Caco-2 (cell line): Measurements from ENCODE around the gene DMRTC2. TPM values are rescaled to one million over a fixed set of nuclear protein-coding genes. Genes with fewer than 3 reads are reported as not detected.
A peak's percentile ranks its signal among the peaks of the same experiment; 100 is the strongest.

ENCODE experiments used
- BruUV-seq: library from RNA; stranded (reverse); fragments of 400-500 nt; replicated peaks from 2 replicates; lab custom pipeline; 2021; lab: Mats Ljungman, UMichigan
- CTCF ChIA-PET: fragments of 300-600 bp; sonication (Branson Sonifier 250); formaldehyde crosslinking; loops from one replicate; lab custom pipeline; 2022; ENCODE audit warnings: antibody characterized with exemption; lab: Charles Lee
- POLR2A ChIA-PET: fragments of 300-600 bp; sonication (Branson Sonifier 250); formaldehyde crosslinking; loops from one replicate; lab custom pipeline; 2022; ENCODE audit warnings: antibody characterized with exemption; lab: Charles Lee
- DNase-seq, 2 experiments: peaks; one replicate each; pipeline versions ENCODE4 v3.0.0 to v3.0.0-alpha.2; 2020 to 2022
- H3K27me3 ChIP-seq: replicated peaks from 2 replicates; pipeline ENCODE4 v1.6.0; 2011; ENCODE audit warnings: low read length; ENCODE audit not compliant: control insufficient read depth, insufficient read depth
- H3K36me3 ChIP-seq: 2 replicates; pipeline ENCODE4 v1.5.1; 2011; ENCODE audit warnings: low read length; ENCODE audit not compliant: control insufficient read depth, insufficient read depth
- H3K4me1 ChIP-seq: fragments of 250-450 bp; sonication (Bioruptor Pico); 2 replicates; pipeline ENCODE4 v1.5.1; 2020; ENCODE audit warnings: mild to moderate bottlenecking
- H3K4me3 ChIP-seq: 2 replicates; pipeline ENCODE4 v1.5.1; 2011; ENCODE audit warnings: low read depth, mild to moderate bottlenecking, control low read depth, low read length
- H3K9me3 ChIP-seq: fragments of 250-450 bp; sonication (Bioruptor Pico); 2 replicates; pipeline ENCODE4 v1.5.1; 2020; ENCODE audit warnings: mild to moderate bottlenecking, moderate library complexity
- H3K27ac Mint-ChIP-seq: one replicate; pipeline ENCODE4 v1.8.0; 2022; ENCODE audit warnings: mixed read lengths; ENCODE audit not compliant: unreplicated experiment
- H3K27me3 Mint-ChIP-seq: one replicate; pipeline ENCODE4 v1.8.0; 2022; ENCODE audit warnings: mixed read lengths; ENCODE audit not compliant: insufficient read depth, unreplicated experiment
- H3K36me3 Mint-ChIP-seq: one replicate; pipeline ENCODE4 v1.8.0; 2022; ENCODE audit warnings: mild to moderate bottlenecking, mixed read lengths; ENCODE audit not compliant: insufficient read depth, unreplicated experiment
- H3K4me1 Mint-ChIP-seq: one replicate; pipeline ENCODE4 v1.8.0; 2022; ENCODE audit warnings: low read depth, mixed read lengths; ENCODE audit not compliant: unreplicated experiment
- H3K4me3 Mint-ChIP-seq: one replicate; pipeline ENCODE4 v1.8.0; 2022; ENCODE audit warnings: mild to moderate bottlenecking, moderate library complexity, mixed read lengths; ENCODE audit not compliant: unreplicated experiment
- H3K9me3 Mint-ChIP-seq: one replicate; pipeline ENCODE4 v1.8.0; 2022; ENCODE audit warnings: mixed read lengths; ENCODE audit not compliant: unreplicated experiment
- intact Hi-C: fragments of 100-400 bp; cut with micrococcal nuclease; formaldehyde crosslinking; loops from one replicate; pipeline ENCODE4 v1.10.0; 2022; ENCODE audit not compliant: unreplicated experiment
- total RNA-seq: library from RNA; stranded (reverse); gene quantifications from 2 replicates; pipeline ENCODE4 v1.2.3, GENCODE V29; 2022
- TF ChIP-seq, protein P1 (sequence below), 2 experiments: fragments of 200-600 bp in 1 of 2; IDR thresholded peaks; 1 replicate in 1 of 2; 2 replicates in 1 of 2; pipeline versions ENCODE4 v1.5.1 to v1.8.0; 2011 to 2022; ENCODE audit warnings: antibody characterized with exemption in 1 of 2, control low read depth in 1 of 2, inconsistent platforms in 1 of 2, low read depth in 1 of 2, low read length in 1 of 2, mild to moderate bottlenecking in 1 of 2, moderate library complexity in 1 of 2; ENCODE audit not compliant: insufficient read depth in 1 of 2, severe bottlenecking in 1 of 2, unreplicated experiment in 1 of 2

Gene DMRTC2
- total RNA-seq, 1 experiment from 2014 or later, result not detected

DNA sequence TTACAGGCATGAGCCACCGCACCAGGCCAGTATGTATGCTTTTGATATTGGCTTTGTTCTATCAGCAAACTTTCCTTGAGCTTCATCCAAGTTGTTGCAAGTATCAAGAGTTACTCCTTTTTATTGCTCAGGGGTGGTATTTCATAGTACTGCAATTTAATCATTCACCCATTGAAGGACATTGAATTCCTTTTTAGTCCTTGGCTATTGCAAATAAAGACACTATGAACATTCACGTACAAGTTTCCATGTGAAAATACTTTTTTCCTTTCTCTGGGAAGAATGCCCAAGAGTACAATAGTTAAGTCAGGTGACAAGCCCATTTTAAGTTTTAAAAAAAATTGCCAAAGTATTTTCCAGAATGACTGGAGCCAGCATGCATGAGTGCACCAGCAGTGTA, 28.1 kb upstream of the DMRTC2 start:
- DNase-seq, result no peak
- H3K27me3 Mint-ChIP-seq, result peaks cover 17% of the 10 kb centered on the region

DNA sequence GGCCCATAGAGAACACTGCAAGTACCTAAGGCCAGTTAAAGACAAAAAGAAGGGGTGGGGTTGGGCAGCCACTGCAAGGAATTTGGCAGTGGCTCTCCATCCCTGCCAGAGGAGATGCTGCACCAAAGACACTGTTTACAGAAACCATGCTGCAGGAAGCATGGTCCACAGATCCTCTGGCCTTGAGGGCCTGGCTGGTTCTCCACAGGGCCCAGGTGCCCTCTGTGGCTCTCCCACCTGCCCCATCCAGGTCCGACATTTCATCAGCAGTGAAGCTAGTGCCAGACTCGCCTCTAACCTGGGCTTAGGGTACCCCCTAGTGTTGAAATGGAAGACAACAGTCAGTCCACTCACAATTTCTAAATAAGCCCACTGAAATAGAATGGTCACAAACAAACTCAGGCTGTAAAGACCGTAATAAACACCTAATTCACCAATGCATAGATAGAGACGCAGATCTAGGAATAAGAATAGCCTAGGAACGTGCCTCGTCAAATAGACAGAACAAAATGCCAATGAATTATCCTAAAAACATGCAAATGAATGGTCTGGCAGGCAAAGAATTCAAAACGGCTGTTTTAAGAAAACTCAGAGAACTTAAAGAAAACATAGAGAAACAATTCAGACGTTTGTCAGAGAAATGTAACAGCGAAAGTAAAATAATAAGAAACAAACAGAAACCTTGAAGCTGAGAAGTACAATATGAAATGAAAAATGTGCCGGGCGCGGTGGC, 23.7 kb upstream of the DMRTC2 start:
- Histone ChIP-seq H3K4me1 (no peaks in the 10 kb centered on the region), H3K36me3 (no peaks in the 10 kb centered on the region), H3K9me3 (no peaks in the 10 kb centered on the region), H3K27me3 (no peaks in the 10 kb centered on the region), H3K4me3 (no peak overlapping the region)
- no peaks in the 10 kb centered on the region for H3K36me3 Mint-ChIP-seq
- TF ChIP-seq, protein P1, sequence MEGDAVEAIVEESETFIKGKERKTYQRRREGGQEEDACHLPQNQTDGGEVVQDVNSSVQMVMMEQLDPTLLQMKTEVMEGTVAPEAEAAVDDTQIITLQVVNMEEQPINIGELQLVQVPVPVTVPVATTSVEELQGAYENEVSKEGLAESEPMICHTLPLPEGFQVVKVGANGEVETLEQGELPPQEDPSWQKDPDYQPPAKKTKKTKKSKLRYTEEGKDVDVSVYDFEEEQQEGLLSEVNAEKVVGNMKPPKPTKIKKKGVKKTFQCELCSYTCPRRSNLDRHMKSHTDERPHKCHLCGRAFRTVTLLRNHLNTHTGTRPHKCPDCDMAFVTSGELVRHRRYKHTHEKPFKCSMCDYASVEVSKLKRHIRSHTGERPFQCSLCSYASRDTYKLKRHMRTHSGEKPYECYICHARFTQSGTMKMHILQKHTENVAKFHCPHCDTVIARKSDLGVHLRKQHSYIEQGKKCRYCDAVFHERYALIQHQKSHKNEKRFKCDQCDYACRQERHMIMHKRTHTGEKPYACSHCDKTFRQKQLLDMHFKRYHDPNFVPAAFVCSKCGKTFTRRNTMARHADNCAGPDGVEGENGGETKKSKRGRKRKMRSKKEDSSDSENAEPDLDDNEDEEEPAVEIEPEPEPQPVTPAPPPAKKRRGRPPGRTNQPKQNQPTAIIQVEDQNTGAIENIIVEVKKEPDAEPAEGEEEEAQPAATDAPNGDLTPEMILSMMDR (IDR thresholded peaks at IDR 0.05; ENCODE audit: insufficient read depth in 1 of 2, low read depth in 1 of 2, low read length in 1 of 2, severe bottlenecking in 1 of 2, unreplicated experiment in 1 of 2), result peak; percentile 66 to 81
- DNase-seq, result peak in 1 of 2 experiments; percentile 75
- H3K4me1 Mint-ChIP-seq, result no peaks in the 10 kb centered on the region
- no peak overlapping the region for H3K4me3 Mint-ChIP-seq
- ChIA-PET CTCF (interaction anchor here (0.6 to 1.7 kb wide), 7 partner anchors 23 to 114 kb away, joined by 3 to 20 read pairs (median 4); no protein-coding TSS in a partner anchor), POLR2A (no interaction called here)
- intact Hi-C loops, result loop anchor here (1.0 kb wide), 1 partner anchor 26 kb away; no protein-coding TSS in a partner anchor
- H3K27ac Mint-ChIP-seq, result no peak overlapping the region
- H3K9me3 Mint-ChIP-seq, result no peaks in the 10 kb centered on the region
- peaks cover 21% of the 10 kb centered on the region for H3K27me3 Mint-ChIP-seq
- BruUV-seq, result no TSS peak

More for the DNA sequence above, 28.1 kb upstream of the DMRTC2 start:
- Mint-ChIP-seq H3K36me3 (no peaks in the 10 kb centered on the region), H3K27ac (no peak overlapping the region), H3K9me3 (no peaks in the 10 kb centered on the region), H3K4me3 (no peak overlapping the region), H3K4me1 (no peaks in the 10 kb centered on the region)
- intact Hi-C loops, result no loop called here
- no TSS peak for BruUV-seq
- H3K27me3 ChIP-seq, result no peaks in the 10 kb centered on the region
- TF ChIP-seq, protein P1 (IDR thresholded peaks at IDR 0.05; ENCODE audit: insufficient read depth in 1 of 2, low read depth in 1 of 2, low read length in 1 of 2, severe bottlenecking in 1 of 2, unreplicated experiment in 1 of 2), result no peak
- no peaks in the 10 kb centered on the region for H3K4me1 ChIP-seq
- H3K4me3 ChIP-seq, result no peak overlapping the region
- ChIA-PET POLR2A (no interaction called here), CTCF (no interaction called here)
- no peaks in the 10 kb centered on the region for H3K36me3 ChIP-seq
- H3K9me3 ChIP-seq, result no peaks in the 10 kb centered on the region

DNA sequence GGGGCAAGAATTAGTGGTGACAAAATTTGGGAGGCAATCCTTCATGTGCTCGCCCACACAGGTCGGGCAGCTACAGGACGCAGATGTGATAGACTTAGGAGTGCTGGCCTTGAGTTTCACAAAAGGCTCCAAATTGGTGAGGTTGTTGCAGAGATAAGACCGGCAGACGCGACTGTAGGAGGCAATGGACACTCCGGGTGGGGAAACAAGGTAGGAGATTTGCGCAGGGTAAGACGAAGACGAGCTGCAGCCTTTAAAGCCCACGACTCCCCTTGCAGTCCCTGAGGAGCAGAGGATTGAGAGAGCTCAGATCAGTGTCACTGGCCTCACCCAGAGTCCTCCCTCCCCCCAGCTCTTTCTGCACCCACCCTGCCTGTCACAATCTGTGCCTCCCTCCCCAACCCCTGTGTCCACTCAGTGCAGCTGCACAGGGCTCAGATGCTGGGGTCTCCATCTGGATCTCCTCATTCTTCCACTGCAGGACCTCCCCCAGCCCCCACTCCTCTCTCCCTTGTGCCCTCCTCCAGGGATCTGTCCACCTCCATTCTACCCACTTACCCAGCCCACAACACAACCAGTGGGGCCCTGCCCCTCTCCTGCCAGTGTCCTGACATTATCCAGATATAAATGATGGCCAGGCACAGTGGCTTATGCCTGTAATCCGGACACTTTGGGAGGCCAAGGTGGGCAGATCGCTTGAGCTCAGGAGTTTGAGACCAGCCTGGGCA, 6.7 kb upstream of the DMRTC2 start:
- ChIA-PET POLR2A (no interaction called here), CTCF (no interaction called here)
- Mint-ChIP-seq H3K9me3 (no peaks in the 10 kb centered on the region), H3K36me3 (no peaks in the 10 kb centered on the region), H3K27me3 (peaks cover 22% of the 10 kb centered on the region), H3K4me1 (no peaks in the 10 kb centered on the region), H3K27ac (no peak overlapping the region), H3K4me3 (no peak overlapping the region)
- intact Hi-C loops, result no loop called here
- H3K4me1 ChIP-seq, result no peaks in the 10 kb centered on the region
- no peaks in the 10 kb centered on the region for H3K9me3 ChIP-seq
- H3K4me3 ChIP-seq, result no peak overlapping the region
- H3K27me3 ChIP-seq, result peaks cover 2% of the 10 kb centered on the region; the same call in 1 of the 2 replicates
- TF ChIP-seq, protein P1 (IDR thresholded peaks at IDR 0.05; ENCODE audit: insufficient read depth in 1 of 2, low read depth in 1 of 2, low read length in 1 of 2, severe bottlenecking in 1 of 2, unreplicated experiment in 1 of 2), result no peak
- BruUV-seq, result no TSS peak
- DNase-seq, result no peak
- H3K36me3 ChIP-seq, result no peaks in the 10 kb centered on the region
